Measurements from ENCODE around the gene CDKN2C.
"Not testable (repeated sequence)": the region's sequence is repeated elsewhere in the genome, so short reads cannot be mapped to it uniquely, and the experiment has no call there.

The CDKN2C gene

DNA sequence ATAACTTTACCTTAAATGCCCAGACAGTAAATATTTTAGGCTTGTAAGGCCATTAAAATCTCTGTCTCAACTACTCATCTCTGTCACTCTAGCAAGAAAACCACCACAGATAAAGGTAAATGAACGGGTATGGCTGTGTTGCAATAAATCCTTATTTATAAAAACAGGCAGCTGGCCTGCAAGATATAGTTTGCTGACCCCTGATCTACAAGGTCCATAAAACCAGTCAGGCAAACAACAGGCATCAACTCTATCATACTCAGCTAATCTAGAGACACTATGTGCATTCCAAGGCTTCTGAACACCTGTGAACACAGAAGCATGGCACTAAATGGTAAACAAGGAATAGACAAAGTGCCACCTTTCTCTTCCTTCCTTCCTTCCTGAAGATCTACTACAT, 19.6 kb upstream of the CDKN2C start:
- ChIA-PET CTCF (interaction anchor here (1.8 kb wide), 1 partner anchor 21 kb away, joined by 6 read pairs; no protein-coding TSS in a partner anchor), POLR2A (no interaction called here)
- TF ChIP-seq OVOL3 (tag by site-specific recombination; IDR thresholded peaks at IDR 0.05) (no peak), GLI4 (tag by site-specific recombination; IDR thresholded peaks at IDR 0.05) (no peak), ZBTB48 (tag by site-specific recombination; IDR thresholded peaks at IDR 0.05) (no peak), ZNF548 (tag by site-specific recombination; IDR thresholded peaks at IDR 0.05) (no peak), ZNF266 (tag by site-specific recombination; IDR thresholded peaks at IDR 0.05; ENCODE audit: low read depth) (no peak), GLIS1 (tag by site-specific recombination; IDR thresholded peaks at IDR 0.05) (no peak)
- TF ChIP-seq, protein P1, sequence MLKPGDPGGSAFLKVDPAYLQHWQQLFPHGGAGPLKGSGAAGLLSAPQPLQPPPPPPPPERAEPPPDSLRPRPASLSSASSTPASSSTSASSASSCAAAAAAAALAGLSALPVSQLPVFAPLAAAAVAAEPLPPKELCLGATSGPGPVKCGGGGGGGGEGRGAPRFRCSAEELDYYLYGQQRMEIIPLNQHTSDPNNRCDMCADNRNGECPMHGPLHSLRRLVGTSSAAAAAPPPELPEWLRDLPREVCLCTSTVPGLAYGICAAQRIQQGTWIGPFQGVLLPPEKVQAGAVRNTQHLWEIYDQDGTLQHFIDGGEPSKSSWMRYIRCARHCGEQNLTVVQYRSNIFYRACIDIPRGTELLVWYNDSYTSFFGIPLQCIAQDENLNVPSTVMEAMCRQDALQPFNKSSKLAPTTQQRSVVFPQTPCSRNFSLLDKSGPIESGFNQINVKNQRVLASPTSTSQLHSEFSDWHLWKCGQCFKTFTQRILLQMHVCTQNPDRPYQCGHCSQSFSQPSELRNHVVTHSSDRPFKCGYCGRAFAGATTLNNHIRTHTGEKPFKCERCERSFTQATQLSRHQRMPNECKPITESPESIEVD (tag by site-specific recombination; IDR thresholded peaks at IDR 0.05) = 0 out of 2 replicates have a peak, but pooled peaks have one; percentile 17
- Histone ChIP-seq H3K27ac (ENCODE audit: extremely low read depth, low read depth, low read length) (no peak overlapping the region; the same call in 1 of the 2 replicates), H3K9me3 (ENCODE audit: control insufficient read depth, insufficient read depth, low read depth, low read length) (no peaks in the 10 kb centered on the region), H3K4me3 (ENCODE audit: low read depth, low read length) (no peak overlapping the region), H3K36me3 (ENCODE audit: control insufficient read depth in 2 of 2, insufficient read depth in 1 of 2, low read length in 2 of 2) (peaks cover 0 to 8% of the 10 kb centered on the region in 2 experiments; a peak in 1 of 3 replicates), H3K4me1 (ENCODE audit: control insufficient read depth, insufficient read depth, low read length) (no peaks in the 10 kb centered on the region)

DNA sequence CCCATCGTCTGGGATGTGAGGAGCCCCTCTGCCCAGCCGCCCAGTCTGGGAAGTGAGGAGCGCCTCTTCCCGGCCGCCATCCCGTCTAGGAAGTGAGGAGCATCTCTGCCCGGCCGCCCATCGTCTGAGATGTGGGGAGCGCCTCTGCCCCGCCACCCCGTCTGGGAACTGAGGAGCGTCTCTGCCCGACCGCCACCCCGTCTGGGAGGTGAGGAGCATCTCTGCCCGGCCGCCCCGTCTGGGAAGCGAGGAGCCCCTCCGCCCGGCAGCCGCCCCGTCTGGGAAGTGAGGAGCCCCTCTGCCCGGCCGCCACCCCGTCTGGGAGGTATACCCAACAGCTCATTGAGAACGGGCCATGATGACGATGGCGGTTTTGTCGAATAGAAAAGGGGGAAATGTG, 17.5 kb upstream of the CDKN2C start:
- H3K27ac ChIP-seq (ENCODE audit: extremely low read depth, low read depth, low read length); H3K4me1 ChIP-seq (ENCODE audit: control insufficient read depth, insufficient read depth, low read length); H3K9me3 ChIP-seq (ENCODE audit: control insufficient read depth, insufficient read depth, low read depth, low read length); POLR2A ChIA-PET; CTCF ChIA-PET; H3K4me3 ChIP-seq (ENCODE audit: low read depth, low read length): not testable (repeated sequence)
- peaks cover 0 to 15% of the 10 kb centered on the region in 2 experiments; a peak in 1 of 3 replicates for H3K36me3 ChIP-seq (ENCODE audit: control insufficient read depth in 2 of 2, insufficient read depth in 1 of 2, low read length in 2 of 2)

DNA sequence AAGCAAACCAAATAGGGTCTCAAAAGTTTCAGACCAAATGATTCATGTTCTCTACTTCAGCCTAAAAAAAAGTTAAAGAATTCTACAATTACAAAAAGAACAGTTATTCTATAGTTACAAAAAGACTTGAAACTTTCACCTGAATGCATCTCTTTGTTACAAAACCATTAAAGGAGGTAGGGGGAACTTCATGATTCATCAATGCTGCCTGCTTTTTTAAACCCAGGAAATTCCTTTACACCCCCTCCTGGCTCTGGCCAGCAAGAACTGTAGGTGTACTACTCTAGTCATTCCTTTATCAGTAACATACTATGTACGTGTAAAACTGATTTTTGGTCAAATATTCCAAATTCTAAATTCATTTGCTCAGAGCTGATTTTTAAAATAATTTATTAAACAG, 14.9 kb upstream of the CDKN2C start:
- Histone ChIP-seq H3K36me3 (ENCODE audit: control insufficient read depth in 2 of 2, insufficient read depth in 1 of 2, low read length in 2 of 2) (peaks cover 0 to 15% of the 10 kb centered on the region in 2 experiments; a peak in 1 of 3 replicates), H3K4me1 (ENCODE audit: control insufficient read depth, insufficient read depth, low read length) (no peaks in the 10 kb centered on the region), H3K27ac (ENCODE audit: extremely low read depth, low read depth, low read length) (no peak overlapping the region), H3K4me3 (ENCODE audit: low read depth, low read length) (no peak overlapping the region), H3K9me3 (ENCODE audit: control insufficient read depth, insufficient read depth, low read depth, low read length) (no peaks in the 10 kb centered on the region)
- POLR2A ChIA-PET = no interaction called here
- TF ChIP-seq ZNF24 (tag by site-specific recombination; IDR thresholded peaks at IDR 0.05) = no peak
- TF ChIP-seq, protein P2, sequence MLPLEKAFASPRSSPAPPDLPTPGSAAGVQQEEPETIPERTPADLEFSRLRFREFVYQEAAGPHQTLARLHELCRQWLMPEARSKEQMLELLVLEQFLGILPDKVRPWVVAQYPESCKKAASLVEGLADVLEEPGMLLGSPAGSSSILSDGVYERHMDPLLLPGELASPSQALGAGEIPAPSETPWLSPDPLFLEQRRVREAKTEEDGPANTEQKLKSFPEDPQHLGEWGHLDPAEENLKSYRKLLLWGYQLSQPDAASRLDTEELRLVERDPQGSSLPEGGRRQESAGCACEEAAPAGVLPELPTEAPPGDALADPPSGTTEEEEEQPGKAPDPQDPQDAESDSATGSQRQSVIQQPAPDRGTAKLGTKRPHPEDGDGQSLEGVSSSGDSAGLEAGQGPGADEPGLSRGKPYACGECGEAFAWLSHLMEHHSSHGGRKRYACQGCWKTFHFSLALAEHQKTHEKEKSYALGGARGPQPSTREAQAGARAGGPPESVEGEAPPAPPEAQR (tag by site-specific recombination; IDR thresholded peaks at IDR 0.05) = no peak
- no peak for TF ChIP-seq IKZF3 (tag by site-specific recombination; IDR thresholded peaks at IDR 0.05)
- no peak for TF ChIP-seq ZNF214 (tag by site-specific recombination; IDR thresholded peaks at IDR 0.05; ENCODE audit: borderline replicate concordance)
- no peak for TF ChIP-seq ZNF133 (tag by site-specific recombination; IDR thresholded peaks at IDR 0.05)
- no peak for TF ChIP-seq ZNF391 (tag by site-specific recombination; IDR thresholded peaks at IDR 0.05; ENCODE audit: borderline replicate concordance, low read depth)
- TF ChIP-seq, protein P3, sequence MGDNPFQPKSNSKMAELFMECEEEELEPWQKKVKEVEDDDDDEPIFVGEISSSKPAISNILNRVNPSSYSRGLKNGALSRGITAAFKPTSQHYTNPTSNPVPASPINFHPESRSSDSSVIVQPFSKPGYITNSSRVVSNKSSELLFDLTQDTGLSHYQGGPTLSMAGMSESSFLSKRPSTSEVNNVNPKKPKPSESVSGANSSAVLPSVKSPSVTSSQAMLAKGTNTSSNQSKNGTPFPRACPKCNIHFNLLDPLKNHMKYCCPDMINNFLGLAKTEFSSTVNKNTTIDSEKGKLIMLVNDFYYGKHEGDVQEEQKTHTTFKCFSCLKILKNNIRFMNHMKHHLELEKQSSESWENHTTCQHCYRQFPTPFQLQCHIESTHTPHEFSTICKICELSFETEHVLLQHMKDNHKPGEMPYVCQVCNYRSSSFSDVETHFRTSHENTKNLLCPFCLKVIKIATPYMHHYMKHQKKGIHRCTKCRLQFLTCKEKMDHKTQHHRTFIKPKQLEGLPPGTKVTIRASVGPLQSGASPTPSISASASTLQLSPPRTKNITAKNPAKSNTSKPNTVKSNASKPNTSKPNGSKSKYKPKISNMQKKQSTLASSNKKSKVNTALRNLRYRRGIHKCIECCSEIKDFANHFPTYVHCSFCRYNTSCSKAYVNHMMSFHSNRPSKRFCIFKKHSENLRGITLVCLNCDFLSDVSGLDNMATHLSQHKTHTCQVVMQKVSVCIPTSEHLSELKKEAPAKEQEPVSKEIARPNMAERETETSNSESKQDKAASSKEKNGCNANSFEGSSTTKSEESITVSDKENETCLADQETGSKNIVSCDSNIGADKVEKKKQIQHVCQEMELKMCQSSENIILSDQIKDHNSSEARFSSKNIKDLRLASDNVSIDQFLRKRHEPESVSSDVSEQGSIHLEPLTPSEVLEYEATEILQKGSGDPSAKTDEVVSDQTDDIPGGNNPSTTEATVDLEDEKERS (tag by site-specific recombination; IDR thresholded peaks at IDR 0.05) = no peak
- TF ChIP-seq, protein P4, sequence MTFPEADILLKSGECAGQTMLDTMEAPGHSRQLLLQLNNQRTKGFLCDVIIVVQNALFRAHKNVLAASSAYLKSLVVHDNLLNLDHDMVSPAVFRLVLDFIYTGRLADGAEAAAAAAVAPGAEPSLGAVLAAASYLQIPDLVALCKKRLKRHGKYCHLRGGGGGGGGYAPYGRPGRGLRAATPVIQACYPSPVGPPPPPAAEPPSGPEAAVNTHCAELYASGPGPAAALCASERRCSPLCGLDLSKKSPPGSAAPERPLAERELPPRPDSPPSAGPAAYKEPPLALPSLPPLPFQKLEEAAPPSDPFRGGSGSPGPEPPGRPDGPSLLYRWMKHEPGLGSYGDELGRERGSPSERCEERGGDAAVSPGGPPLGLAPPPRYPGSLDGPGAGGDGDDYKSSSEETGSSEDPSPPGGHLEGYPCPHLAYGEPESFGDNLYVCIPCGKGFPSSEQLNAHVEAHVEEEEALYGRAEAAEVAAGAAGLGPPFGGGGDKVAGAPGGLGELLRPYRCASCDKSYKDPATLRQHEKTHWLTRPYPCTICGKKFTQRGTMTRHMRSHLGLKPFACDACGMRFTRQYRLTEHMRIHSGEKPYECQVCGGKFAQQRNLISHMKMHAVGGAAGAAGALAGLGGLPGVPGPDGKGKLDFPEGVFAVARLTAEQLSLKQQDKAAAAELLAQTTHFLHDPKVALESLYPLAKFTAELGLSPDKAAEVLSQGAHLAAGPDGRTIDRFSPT (tag by site-specific recombination; IDR thresholded peaks at IDR 0.05) = no peak
- no peak for TF ChIP-seq ZNF521 (tag by site-specific recombination; IDR thresholded peaks at IDR 0.05)
- no peak for TF ChIP-seq ZNF10 (tag by site-specific recombination; IDR thresholded peaks at IDR 0.05)
- TF ChIP-seq ZSCAN30 (tag by site-specific recombination; IDR thresholded peaks at IDR 0.05) = no peak
- no peak for TF ChIP-seq ZNF626 (tag by site-specific recombination; IDR thresholded peaks at IDR 0.05)
- no peak for TF ChIP-seq ZNF664 (tag by site-specific recombination; IDR thresholded peaks at IDR 0.05)
- TF ChIP-seq, protein P5, sequence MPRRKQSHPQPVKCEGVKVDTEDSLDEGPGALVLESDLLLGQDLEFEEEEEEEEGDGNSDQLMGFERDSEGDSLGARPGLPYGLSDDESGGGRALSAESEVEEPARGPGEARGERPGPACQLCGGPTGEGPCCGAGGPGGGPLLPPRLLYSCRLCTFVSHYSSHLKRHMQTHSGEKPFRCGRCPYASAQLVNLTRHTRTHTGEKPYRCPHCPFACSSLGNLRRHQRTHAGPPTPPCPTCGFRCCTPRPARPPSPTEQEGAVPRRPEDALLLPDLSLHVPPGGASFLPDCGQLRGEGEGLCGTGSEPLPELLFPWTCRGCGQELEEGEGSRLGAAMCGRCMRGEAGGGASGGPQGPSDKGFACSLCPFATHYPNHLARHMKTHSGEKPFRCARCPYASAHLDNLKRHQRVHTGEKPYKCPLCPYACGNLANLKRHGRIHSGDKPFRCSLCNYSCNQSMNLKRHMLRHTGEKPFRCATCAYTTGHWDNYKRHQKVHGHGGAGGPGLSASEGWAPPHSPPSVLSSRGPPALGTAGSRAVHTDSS (tag by site-specific recombination; IDR thresholded peaks at IDR 0.05) = no peak
- TF ChIP-seq ZNF2 (tag by site-specific recombination; IDR thresholded peaks at IDR 0.05) = no peak
- no peak for TF ChIP-seq ZNF311 (tag by site-specific recombination; IDR thresholded peaks at IDR 0.05; ENCODE audit: borderline replicate concordance)
- CTCF ChIA-PET = interaction anchor here (0.7 to 4.0 kb wide), 3 partner anchors 16 to 82 kb away, joined by 3 to 12 read pairs (median 4); no protein-coding TSS in a partner anchor

All from HEK293 (cell line).